Rectal smooth muscle tissue (tissue), 1 donor: ENCODE results near the gene VSTM5.
A peak's percentile ranks its signal among the peaks of the same experiment; 100 is the strongest.

Experiments
- H3K27ac ChIP-seq: one replicate; pipeline ENCODE4 v1.7.0; 2013; ENCODE audit warnings: low read depth, low read length, inconsistent platforms
- H3K27me3 ChIP-seq: one replicate; pipeline ENCODE4 v1.7.0; 2013; ENCODE audit warnings: low read length; ENCODE audit not compliant: control insufficient read depth, insufficient read depth
- H3K36me3 ChIP-seq: one replicate; pipeline ENCODE4 v1.7.0; 2013; ENCODE audit warnings: low read length; ENCODE audit not compliant: control insufficient read depth, insufficient read depth
- H3K4me1 ChIP-seq: one replicate; pipeline ENCODE4 v1.7.0; 2013; ENCODE audit warnings: low read length; ENCODE audit not compliant: control insufficient read depth, insufficient read depth
- H3K4me3 ChIP-seq: one replicate; pipeline ENCODE4 v1.7.0; 2013; ENCODE audit warnings: low read length
- H3K9ac ChIP-seq: one replicate; pipeline ENCODE4 v1.7.0; 2013; ENCODE audit warnings: low read length

VSTM5 gene

DNA sequence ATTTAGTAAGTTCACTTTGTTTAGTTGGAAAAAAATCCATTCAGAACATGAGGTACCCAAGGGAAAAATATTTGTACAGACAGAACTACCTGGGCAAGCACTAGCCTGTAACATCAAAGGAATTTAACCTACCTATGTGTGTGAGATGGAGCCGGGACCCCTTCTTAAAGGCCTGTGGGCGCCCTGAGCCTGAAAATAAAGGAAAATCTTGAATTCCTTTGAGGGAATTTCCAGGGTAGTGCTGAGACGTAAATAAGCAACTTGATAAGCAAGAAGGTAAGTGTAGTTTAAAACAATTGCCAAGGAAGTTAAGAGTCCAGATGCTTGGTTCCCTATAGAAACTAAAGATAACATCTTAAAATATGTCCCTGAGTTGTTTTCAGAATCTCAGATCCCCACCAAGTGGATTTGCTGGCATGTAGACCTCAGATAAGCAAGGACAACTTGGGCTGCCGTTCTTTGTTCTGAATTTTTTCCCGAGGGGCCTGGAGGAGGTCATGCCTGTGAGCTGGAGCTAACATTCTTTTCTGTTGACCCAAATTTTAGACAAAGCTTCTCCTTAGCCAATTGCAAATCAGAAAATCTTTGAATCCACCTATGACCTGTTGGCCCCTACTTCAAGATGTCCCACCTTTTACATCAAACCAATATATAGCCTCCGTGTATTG, 35.3 kb downstream of the VSTM5 start:
- Histone ChIP-seq H3K9ac (no peak overlapping the region), H3K27me3 (no peaks in the 10 kb centered on the region), H3K4me3 (no peak overlapping the region), H3K4me1 (peaks cover 6% of the 10 kb centered on the region), H3K36me3 (peaks cover 12% of the 10 kb centered on the region), H3K27ac (no peak overlapping the region)

DNA sequence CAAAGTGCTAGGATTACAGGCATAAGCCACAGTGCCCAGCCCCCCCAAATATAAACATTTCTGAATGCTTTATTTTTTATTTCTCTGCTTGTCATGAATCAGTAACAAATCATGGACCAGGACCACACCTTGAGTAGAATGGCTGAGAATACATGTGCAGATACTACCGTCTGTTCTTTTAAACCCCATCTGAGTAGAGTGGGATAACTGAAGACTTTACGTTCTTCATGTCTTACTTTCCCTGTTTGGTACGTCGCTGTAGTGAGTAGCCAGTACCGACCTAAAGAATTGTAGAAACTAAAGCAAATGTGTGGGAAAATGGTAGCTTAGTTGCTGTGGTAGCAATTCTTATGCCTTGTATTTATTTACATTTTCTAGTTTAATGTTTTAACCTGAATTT, 36.4 kb downstream of the VSTM5 start:
- Histone ChIP-seq H3K27me3 (no peaks in the 10 kb centered on the region), H3K27ac (no peak overlapping the region), H3K9ac (no peak overlapping the region), H3K4me1 (peaks cover 6% of the 10 kb centered on the region), H3K36me3 (peaks cover 19% of the 10 kb centered on the region), H3K4me3 (no peak overlapping the region)

DNA sequence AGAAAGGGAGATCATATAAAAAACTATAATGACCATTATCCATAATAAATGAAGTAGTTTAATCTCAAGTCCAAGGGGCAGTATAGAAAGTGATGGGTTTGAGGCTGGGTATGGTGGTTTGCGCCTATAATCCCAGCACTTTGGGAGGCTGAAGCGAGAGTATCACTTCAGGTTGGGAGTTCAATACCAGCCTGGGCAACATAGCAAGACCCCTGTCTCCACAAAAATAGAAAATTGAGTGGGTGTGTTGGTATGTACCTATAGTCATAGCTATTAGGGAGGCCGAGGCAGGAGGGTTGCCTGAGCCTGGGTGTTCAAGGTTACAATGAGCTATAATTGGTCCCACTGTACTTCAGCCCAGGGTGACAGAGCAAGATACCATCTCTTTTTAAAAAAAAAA, 42.4 kb downstream of the VSTM5 start:
- no peak overlapping the region for H3K9ac ChIP-seq
- H3K27ac ChIP-seq: no peak overlapping the region
- H3K36me3 ChIP-seq: peaks cover 37% of the 10 kb centered on the region
- H3K4me3 ChIP-seq: no peak overlapping the region
- no peaks in the 10 kb centered on the region for H3K4me1 ChIP-seq
- no peaks in the 10 kb centered on the region for H3K27me3 ChIP-seq

DNA sequence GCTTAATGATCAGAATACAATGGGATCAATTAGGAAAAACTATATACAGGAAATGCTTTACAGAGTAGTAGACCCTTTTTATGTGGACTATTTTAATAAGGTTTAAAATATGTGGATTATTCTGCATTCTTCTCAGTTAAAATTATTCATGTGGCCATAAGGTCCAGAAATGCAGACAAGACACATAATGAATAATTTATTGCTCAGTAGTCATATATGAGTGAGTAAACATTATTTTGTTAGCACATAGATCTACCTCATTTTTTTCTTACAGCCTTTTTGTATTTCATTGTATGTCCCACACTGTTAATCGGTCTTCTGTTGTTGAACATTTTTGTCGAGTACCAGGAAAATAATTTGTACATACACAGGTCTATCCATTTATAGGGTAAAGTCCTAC, 45.5 kb downstream of the VSTM5 start:
- Histone ChIP-seq H3K4me3 (no peak overlapping the region), H3K4me1 (no peaks in the 10 kb centered on the region), H3K27ac (no peak overlapping the region), H3K27me3 (no peaks in the 10 kb centered on the region), H3K36me3 (peaks cover 28% of the 10 kb centered on the region), H3K9ac (no peak overlapping the region)

DNA sequence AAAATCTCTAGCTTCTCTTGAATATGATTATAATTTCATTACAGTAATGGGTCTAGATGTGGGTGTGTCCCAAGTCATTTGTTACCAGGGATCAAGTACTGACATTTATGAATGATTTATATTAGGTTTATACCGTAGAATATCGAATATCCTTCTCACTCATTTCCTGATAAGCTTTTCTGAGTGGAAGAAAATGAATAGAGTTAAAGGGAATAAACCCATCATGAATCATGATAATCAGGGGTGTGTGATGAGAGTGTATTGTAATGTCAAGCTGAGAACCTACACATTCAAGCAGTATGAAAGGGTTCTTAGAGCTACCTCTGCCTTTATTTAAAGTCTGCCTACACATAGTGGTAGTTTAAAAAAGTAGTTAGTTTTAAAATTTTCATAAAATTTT, 49.1 kb downstream of the VSTM5 start:
- Histone ChIP-seq H3K4me1 (no peaks in the 10 kb centered on the region), H3K4me3 (no peak overlapping the region), H3K36me3 (peaks cover 22% of the 10 kb centered on the region), H3K9ac (no peak overlapping the region), H3K27me3 (no peaks in the 10 kb centered on the region), H3K27ac (no peak overlapping the region)

DNA sequence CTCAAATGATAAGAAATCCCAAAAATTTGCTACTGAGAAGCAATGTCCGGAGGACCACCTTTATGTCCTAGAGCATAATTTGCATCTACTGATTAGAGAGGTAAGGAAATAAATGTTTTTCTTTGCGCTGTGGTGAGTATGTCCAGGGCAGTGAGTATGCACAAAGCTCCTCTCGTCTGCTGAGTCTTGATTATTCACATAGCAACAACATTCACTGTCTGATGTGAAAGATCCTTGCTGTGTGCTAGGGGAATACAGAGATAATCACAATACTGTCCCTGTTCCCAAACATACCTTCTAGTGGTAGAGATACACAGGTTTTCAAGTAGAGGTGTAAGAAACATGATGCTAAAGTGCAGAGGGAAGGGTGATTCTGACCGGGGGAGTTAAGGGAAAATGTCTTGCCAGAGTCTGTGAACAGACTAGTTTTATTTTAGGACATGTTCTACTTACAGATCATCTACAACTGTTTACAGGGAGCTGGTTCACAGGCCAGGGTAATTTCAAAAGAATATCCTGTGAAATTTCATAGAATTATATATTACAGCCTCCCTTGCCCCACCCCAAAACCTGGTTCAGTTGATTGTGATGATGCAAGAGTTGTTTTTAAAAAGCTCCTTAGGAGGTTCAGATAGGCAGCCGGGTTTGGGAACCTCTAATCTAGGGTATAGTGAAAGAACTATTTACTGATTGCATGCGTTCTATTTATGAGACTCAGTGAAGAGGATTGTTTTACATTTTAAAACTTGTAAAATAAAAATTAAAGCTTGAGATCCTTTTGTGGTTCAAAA, 53.8 kb downstream of the VSTM5 start:
- no peaks in the 10 kb centered on the region for H3K4me1 ChIP-seq
- no peaks in the 10 kb centered on the region for H3K27me3 ChIP-seq
- peaks cover 24% of the 10 kb centered on the region for H3K36me3 ChIP-seq
- H3K4me3 ChIP-seq: no peak overlapping the region
- no peak overlapping the region for H3K27ac ChIP-seq
- no peak overlapping the region for H3K9ac ChIP-seq

DNA sequence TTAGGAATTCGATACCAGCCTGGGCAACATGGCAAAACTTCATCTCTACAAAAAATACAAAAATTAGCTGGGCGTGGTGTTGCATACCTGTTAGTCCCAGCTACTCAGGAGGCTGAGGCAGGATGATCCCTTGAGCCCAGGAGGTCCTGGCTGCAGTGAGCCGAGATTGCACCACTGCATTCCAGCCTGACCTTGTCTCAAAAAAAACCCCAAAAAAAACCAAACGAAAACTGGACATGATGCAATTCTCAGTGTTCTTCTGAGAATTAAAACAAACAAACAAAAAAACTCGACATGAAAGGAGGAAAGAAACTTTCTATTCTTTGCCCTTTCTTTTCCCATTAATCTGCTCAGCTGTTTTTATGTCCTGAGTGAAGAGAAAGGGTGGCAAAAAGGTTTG, 58.9 kb downstream of the VSTM5 start:
- peaks cover 6% of the 10 kb centered on the region for H3K4me1 ChIP-seq
- no peak overlapping the region for H3K4me3 ChIP-seq
- H3K27ac ChIP-seq: no peak overlapping the region
- peaks cover 22% of the 10 kb centered on the region for H3K36me3 ChIP-seq
- H3K27me3 ChIP-seq: no peaks in the 10 kb centered on the region
- no peak overlapping the region for H3K9ac ChIP-seq

DNA sequence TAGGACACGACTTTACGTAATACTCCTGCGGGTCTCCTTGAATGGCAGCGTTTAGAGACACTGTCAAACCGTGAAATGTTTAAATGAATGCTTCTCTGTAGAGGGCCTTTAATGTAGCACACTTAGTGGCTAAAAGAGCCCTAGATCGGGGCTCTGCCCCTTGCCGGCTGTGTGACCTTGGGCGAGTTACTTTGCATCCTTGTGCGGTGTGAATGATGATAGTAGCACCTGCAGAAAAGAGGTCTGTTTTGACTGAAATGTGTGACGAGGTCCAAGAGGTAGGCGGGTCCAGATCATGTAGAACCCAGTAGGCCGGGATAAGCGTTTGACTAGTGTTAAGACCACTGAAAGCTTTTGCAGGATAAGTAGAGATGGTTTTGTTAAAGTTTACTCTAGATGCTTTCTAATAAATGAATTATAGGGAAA, 65.5 kb downstream of the VSTM5 start:
- peak overlapping the region; percentile 100 for H3K9ac ChIP-seq
- H3K27ac ChIP-seq: peak overlapping the region; percentile 98
- no peaks in the 10 kb centered on the region for H3K27me3 ChIP-seq
- peak overlapping the region; percentile 96 for H3K4me3 ChIP-seq
- H3K36me3 ChIP-seq: no peaks in the 10 kb centered on the region
- H3K4me1 ChIP-seq: peaks cover 15% of the 10 kb centered on the region

DNA sequence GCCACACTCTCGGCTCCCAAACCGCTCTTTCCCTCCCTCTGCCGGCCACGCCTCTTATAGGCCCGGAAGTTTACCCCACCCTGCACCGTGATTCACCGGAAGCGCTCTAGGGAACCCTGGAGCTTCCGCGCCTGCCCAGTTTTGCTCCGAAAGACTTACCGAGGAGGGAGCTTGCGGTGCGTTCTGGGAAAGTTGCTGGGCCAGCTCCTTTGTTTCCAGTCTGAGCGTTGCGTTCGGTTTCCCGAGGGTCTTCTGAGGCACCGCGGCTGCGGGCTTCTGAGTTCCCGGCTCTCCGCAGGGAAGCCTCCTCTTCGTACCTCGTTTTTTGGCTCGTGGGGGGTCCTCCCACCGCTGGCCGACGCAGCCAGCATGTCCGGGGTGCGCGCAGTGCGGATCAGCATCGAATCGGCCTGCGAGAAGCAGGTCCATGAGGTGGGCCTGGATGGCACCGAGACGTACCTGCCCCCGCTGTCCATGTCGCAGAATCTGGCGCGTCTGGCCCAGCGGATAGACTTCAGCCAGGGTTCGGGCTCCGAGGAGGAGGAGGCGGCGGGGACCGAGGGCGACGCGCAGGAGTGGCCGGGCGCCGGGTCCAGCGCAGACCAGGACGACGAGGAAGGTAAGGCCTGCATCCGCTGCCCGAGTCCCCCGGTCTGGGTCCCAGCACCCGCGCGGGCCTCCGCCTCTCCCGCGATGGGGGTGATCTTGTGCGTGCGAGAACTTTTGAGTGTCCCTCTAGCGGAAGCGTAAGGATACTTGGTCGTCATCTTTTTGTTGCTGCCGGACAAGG, 66.1 kb downstream of the VSTM5 start, which contains the start of gene MED17:
Gene MED17, plus strand, starts transcription at position 138 of the 790 bp plus-strand sequence. Its CDS starts 232 bp downstream, at position 370.
- no peaks in the 10 kb centered on the region for H3K27me3 ChIP-seq
- no peaks in the 10 kb centered on the region for H3K36me3 ChIP-seq
- H3K4me3 ChIP-seq: peak within 1 kb of the TSS; percentile 96
- H3K27ac ChIP-seq: peak within 1 kb of the TSS; percentile 98
- peaks cover 15% of the 10 kb centered on the region for H3K4me1 ChIP-seq
- peak within 1 kb of the TSS; percentile 100 for H3K9ac ChIP-seq

DNA sequence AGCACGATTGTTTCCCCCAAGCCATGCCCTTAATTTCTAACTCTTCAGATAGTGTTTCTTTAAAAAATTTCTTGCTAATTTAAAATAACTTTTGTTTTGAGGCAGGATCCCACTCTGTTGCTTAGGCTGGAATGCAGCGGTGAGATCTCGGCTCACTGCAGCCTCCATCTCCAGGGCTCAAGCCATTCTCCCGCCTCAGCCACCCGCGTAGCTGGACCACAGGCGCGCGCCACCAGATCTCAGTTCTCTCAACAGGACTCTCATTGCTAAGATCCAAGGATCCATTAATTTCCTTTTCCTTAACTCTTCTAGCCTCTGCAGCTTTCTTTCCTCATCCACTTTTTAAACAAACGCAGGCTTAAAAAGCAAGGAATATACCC, 66.7 kb downstream of the VSTM5 start:
- H3K4me1 ChIP-seq: peaks cover 15% of the 10 kb centered on the region
- H3K36me3 ChIP-seq: no peaks in the 10 kb centered on the region
- H3K4me3 ChIP-seq: peak overlapping the region; percentile 96
- H3K27ac ChIP-seq: peak overlapping the region; percentile 98
- H3K27me3 ChIP-seq: no peaks in the 10 kb centered on the region
- H3K9ac ChIP-seq: no peak overlapping the region

DNA sequence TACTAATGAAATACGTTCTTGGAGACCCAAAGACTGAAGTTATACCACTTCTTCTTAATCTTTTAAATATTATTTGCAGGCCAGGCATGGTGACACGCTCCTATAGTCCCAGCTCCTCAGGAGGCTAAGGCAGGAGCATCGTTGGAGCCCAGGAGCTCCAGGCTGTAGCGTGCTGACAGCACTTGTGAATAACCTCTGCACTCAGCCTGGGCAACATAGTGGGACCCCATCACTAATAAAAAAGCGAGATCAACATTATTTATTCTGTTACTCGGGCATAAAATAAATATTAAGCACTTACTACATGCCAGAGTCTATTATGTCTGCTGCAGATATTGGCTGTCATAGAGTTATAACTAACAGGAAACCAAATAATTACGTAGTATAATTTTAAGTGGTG, 67.1 kb downstream of the VSTM5 start:
- Histone ChIP-seq H3K27ac (peak overlapping the region; percentile 98), H3K27me3 (no peaks in the 10 kb centered on the region), H3K4me3 (peak overlapping the region; percentile 96), H3K4me1 (peaks cover 15% of the 10 kb centered on the region), H3K9ac (no peak overlapping the region), H3K36me3 (no peaks in the 10 kb centered on the region)

DNA sequence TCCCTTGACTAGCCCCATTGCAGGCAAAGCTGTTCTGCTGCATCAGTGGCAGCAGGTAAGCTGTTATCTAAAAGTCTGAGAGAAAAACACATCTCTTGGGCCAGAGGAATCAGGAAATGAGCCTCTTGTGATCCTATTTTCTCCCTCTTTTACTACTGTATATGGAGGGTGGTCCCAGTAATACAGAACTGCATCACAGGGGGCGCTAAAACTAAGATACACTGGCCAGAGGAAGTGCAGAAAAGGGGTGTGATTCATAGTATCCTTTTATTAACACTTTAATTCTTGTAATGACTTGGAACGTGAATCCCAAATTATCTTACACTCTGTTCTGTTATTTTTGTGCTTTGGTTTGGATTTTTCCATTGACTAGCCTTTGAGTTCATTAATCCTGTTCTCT, 75.1 kb downstream of the VSTM5 start:
- H3K27me3 ChIP-seq: no peaks in the 10 kb centered on the region
- no peaks in the 10 kb centered on the region for H3K4me1 ChIP-seq
- no peaks in the 10 kb centered on the region for H3K36me3 ChIP-seq
- no peak overlapping the region for H3K27ac ChIP-seq
- H3K4me3 ChIP-seq: no peak overlapping the region
- H3K9ac ChIP-seq: no peak overlapping the region
